Forelimb muscle (tissue), 1 donor: Measurements from ENCODE around the gene KLHDC7B. TPM values are rescaled to one million over a fixed set of nuclear protein-coding genes. Genes with fewer than 3 reads are reported as not detected.

Experiments used
- DNase-seq: peaks from one replicate; pipeline ENCODE4 v3.0.0-alpha.2; 2013; ENCODE audit warnings: low read depth
- polyA plus RNA-seq: library from polyadenylated mRNA; unstranded; fragments of 120-200 nt; gene quantifications from one replicate; pipeline ENCODE4 v1.2.1, GENCODE V29; 2013; ENCODE audit not compliant: insufficient read length

The KLHDC7B gene
- polyA plus RNA-seq, 1 donor, result 0.03 TPM

- DNase-seq, result no peak
Measured at GRCh38 chr22:50548040-50548920, 2.6 kb downstream of the KLHDC7B start.

- no peak for DNase-seq
Measured at GRCh38 chr22:50548921-50549790, 3.5 kb downstream of the KLHDC7B start.

GRCh38 chr22:50550395-50550794 is 4.7 kb downstream of the KLHDC7B start:
- DNase-seq, result no peak

DNA sequence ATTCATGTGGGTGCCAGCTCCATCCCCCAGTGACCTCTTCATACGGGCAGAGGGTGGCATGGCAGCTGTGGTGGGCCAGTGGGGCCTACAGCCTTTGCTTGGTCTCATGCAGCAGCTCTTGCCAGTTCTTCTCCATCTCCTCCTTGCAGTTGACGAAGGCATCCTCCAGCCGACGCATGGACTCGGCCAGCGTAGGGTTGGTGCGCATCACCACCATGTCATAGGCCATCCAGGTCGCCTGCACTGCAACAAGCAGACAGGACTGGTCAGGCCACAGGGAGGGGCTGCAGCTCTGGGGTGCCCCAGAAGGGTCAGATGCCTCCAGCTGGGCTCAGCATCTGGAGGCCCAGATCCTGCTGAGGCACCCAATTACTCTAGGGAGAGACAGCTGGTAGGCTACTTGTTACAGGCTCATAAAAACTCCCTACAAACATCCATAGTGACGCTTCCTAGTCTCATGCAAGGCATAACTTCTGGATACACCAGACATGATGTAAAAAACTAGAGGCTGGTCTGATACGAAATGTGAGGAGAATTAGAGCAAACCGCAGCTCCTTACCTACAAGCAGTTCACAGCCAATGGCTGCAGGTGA is 5.6 kb downstream of the KLHDC7B start:
- DNase-seq, result no peak

GRCh38 chr22:50553310-50553709 is 7.6 kb downstream of the KLHDC7B start:
- DNase-seq, result no peak

- no peak for DNase-seq
Measured at GRCh38 chr22:50556703-50557102, 11.0 kb downstream of the KLHDC7B start.

- no peak for DNase-seq
Measured at GRCh38 chr22:50560034-50560433, 14.3 kb downstream of the KLHDC7B start.

DNA sequence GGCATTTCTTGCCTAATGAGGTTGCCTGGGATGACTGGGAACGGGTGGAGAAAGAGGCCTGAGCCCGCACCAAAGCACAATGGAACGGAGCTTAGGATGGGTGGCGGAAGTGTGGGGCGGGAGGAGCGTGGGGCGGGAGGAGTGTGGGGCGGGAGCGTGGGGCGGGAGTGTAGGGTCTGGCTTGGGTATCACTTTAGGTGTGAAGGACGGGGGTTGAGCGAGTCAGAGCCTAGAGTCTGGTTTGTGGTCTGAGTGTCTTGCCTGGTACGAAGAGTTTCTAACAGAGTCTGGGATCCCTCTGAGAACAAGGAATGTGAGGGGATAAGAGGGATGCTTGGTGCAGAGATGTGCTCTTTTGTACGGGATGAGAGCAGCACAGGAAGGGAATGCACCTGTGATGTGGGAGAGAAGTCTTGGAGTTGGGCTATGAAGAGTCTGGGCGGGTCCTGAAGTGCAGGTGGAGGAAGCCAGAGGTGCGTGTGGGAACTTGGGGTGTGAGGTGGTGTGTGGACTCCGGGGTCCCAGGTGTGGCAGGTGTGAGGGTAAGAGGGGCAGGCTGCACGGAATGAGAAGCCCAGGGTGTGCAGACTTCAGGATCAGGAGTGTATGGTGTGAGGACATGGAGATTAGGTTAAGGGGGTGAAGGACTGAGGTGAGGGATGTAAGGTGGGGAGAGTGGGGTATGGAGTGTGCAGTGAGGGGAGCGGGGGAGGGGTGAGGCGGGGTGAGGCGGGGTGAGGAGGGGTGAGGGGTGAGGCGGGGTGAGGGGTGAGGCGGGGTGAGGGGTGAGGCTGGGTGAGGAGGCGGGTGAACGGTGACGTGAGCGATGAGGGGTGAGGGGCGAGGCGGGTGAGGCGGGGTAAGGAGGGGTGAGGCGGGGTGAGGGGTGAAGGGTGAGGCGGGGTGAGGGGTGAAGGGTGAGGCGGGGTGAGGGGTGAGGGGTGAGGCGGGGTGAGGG is 16.0 kb downstream of the KLHDC7B start:
- no peak for DNase-seq

- DNase-seq, result peak; percentile 55
Measured at GRCh38 chr22:50562523-50563412, 17.1 kb downstream of the KLHDC7B start, which contains the start of gene SYCE3. SYCE3 (minus strand) TSS chr22:50562919; CDS start chr22:50556405, 6,514 bp downstream.

DNA sequence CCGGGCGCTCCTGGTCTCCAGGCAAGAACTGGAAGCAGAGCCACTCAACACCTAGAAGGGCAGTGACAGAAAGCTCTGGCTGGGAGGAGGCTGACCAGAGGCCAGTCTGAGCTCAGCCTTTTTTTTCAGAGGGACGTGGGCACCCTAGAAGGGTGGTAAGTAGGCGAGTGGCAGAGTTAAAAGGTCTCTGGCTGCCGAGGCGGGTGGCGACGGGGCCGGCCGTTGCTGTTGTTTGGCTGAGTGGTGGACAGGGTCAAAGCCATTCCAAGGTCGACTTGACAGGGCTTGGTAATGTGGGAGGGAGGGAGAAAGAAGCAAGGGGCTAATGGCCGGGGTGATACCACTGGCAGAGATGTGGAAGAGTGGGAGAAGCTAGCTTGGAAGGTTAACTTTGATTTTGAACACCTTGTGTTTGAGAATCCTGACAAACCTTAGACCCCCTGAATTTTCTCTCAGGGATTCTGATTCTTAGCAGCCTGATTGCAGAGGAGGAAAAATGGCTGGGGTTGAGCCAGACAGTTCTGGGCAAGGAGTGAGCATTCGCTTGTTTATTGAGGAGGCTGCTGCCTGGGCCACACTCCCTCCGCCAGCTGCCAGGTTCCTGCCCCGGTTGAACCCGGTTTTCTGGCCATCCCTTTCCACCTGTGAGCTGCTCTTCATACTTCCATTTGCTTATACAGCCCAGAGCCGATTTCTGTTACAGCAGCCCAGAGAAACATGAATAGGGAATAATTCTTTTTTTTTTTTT is 17.9 kb downstream of the KLHDC7B start:
- DNase-seq, result no peak

GRCh38 chr22:50564289-50564688 is 18.6 kb downstream of the KLHDC7B start:
- no peak for DNase-seq

DNA sequence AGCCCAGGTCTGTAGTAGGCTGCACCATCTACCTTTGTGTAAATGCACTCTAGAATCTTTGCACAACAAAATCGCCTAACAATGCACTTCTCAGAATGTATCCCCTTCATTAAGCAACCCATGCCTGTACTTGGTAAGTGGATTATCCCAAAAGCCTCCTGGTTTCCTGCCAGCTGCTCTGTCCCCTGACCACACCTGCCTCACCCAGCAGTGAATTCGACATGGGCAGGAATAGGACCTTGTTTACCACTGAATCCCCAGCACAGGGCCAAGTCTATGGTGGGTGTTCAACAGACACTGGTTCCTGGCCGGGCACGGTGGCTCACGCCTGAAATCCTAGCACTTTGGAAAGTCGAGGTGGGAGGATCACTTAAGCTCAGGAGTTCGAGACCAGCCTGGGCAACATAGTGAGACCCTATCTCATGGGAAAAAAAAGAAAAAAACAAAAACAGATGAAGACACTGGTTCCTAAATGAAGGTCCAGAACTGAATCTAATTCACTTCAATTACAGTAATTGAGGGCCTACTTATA is 22.1 kb downstream of the KLHDC7B start:
- no peak for DNase-seq

DNA sequence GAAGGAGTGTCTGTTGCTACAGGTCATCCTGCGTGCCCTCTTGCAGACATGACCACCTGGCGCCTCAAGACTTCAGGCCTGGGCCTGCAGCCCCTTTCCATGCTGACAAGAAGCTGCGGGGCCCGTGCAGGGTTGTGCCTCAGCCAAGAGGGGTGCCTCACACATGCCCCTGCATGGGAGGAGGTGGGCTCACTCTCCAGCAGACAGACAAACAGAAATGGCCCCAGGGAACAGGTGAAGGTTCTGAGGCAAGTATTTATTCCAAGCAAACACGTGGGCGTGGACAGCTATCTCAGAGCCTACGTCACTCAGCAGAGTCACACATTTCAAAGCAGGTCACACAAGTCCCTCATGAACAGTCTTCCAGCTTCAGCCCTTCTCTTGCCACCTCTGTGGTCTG is 22.9 kb downstream of the KLHDC7B start:
- DNase-seq, result no peak

DNA sequence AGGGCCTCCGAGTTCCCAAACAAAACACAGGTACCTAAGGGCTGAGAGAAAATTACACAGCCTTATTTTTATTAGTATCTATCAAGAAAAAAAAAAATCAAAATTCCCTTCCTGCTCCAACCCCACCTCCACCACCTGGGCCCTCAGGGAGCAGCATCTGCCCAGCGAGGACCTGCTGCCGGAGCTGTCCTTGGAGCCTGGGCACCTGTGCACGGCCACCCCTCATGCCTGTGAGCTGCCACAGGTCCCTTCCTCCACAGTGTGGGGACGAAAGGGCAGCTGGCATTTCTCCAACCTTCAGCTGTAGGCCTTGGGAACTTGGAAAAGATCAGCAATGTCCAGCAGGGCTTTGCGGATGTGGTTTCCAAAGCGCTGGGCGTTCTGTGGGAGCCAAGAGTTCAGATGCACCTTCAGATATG is 23.4 kb downstream of the KLHDC7B start:
- DNase-seq, result no peak

GRCh38 chr22:50569896-50570535 is 24.3 kb downstream of the KLHDC7B start:
- DNase-seq, result no peak

DNA sequence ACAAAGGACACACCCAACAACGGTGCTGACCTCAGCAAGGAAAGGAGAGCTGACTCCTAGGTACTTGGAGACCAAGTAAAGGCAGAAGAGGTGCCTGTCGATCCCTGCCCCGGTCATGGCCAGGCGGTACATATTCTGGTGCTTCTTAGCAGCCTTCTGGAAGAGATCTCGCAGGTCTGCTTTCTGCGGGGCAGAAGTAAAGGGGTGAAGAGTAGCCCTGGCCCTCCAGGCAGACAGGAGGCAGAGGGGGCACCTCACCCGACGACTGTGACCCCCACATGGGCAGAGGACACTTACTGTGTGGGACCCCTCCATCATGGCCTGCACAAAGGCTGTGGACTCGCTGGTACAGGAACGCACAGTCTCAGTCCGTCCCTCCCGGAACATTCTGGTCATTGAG is 25.2 kb downstream of the KLHDC7B start:
- DNase-seq, result no peak

- DNase-seq, result no peak
Measured at GRCh38 chr22:50571264-50572175, 25.8 kb downstream of the KLHDC7B start.
